HAP-1 (cell line): ENCODE data around the gene MYLK.

Experiments used
- DNase-seq, 2 experiments: peaks; one replicate each; pipeline ENCODE4 v3.0.0-alpha.2; 2016 to 2020; ENCODE audit warnings: low spot score in 2 of 2
- H3K27me3 ChIP-seq: fragments of 250-450 bp; sonication (Bioruptor Pico); 2 replicates; pipeline ENCODE4 v1.5.1; 2020; ENCODE audit warnings: low read depth, mild to moderate bottlenecking, moderate library complexity
- H3K36me3 ChIP-seq: fragments of 250-450 bp; sonication (Bioruptor Pico); replicated peaks from 2 replicates; pipeline ENCODE4 v1.5.1; 2020; ENCODE audit warnings: mild to moderate bottlenecking
- H3K4me1 ChIP-seq: fragments of 250-450 bp; sonication (Bioruptor Pico); 2 replicates; pipeline ENCODE4 v1.5.1; 2020; ENCODE audit warnings: mild to moderate bottlenecking
- H3K4me3 ChIP-seq: fragments of 250-450 bp; sonication (Bioruptor Pico); 2 replicates; pipeline ENCODE4 v1.5.1; 2020; ENCODE audit warnings: mild to moderate bottlenecking, moderate library complexity
- H3K9me3 ChIP-seq: fragments of 250-450 bp; sonication (Bioruptor Pico); 2 replicates; pipeline ENCODE4 v1.5.1; 2020; ENCODE audit warnings: mild to moderate bottlenecking, moderate library complexity
- in situ Hi-C: fragments of 300-500 bp; cut with MboI; formaldehyde crosslinking; loops from 3 replicates; pipeline ENCODE4 v1.14.3; 2020; ENCODE audit warnings: low sequenced_read_pairs, inconsistent platforms, mixed read lengths

The MYLK gene

DNA sequence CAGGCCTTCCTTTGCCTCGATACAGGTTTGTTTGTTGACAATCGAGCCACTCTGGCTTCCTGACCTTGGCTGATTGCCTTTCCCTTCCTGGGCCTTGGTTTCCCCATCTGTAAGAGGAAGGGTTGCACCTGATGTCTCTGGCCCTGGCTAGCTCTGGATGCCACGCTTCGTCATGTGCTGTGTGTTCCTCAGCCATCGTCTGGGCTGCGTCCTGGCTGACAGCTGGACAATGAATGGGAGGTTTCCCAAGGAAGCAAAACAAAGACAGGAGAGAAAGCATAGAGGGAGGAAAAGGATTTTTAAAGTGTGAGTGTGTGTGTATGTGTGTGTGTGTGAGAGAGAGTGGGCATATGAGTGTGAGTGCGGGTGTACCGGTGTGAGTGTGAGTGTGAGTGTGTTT, 234.0 kb downstream of the MYLK start:
- DNase-seq = no peak
- in situ Hi-C loops = no loop called here
- H3K4me3 ChIP-seq = no peak overlapping the region
- no peaks in the 10 kb centered on the region for H3K27me3 ChIP-seq
- no peaks in the 10 kb centered on the region for H3K9me3 ChIP-seq
- H3K4me1 ChIP-seq = no peaks in the 10 kb centered on the region
- no peaks in the 10 kb centered on the region for H3K36me3 ChIP-seq

DNA sequence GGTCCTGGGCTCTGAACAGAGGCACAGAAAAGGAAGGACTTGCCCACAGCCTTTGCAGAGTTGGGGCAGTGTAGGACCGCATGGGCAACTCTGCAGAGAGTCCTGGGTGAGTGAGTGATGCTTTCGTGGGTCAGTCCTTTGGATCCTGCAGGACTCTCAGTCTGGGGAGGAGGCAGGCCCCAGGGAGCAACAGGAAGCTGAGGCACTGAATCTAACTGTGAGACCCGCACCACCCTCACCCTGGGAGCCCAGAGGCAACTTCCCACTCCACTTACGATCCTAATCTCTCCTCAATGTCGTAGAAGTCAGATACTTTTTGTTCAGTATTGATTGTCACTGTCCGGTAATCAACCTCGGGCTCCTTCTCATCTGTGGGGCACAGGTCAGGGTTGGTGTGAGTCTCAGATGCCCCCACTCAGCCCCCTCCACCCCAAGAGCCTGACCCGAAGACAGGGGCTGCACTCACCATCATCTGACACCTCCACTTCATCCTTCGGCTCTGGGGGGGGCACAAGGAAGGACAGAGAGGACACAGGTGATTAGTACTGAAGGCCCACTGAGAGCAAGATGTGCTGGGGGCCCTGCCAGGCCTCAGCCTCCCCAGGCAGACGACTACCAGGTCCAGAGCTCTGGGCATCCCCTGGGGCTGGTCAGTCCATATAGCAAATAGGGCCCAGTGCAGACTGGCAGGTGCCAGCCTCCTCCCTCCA, 235.3 kb downstream of the MYLK start:
- Histone ChIP-seq H3K4me3 (no peak overlapping the region), H3K9me3 (no peaks in the 10 kb centered on the region), H3K36me3 (peaks cover 4% of the 10 kb centered on the region), H3K27me3 (no peaks in the 10 kb centered on the region), H3K4me1 (no peaks in the 10 kb centered on the region)
- in situ Hi-C loops = no loop called here
- DNase-seq = no peak

- Histone ChIP-seq H3K9me3 (no peaks in the 10 kb centered on the region), H3K4me1 (no peaks in the 10 kb centered on the region), H3K36me3 (peaks cover 4% of the 10 kb centered on the region), H3K4me3 (no peak overlapping the region), H3K27me3 (no peaks in the 10 kb centered on the region)
- in situ Hi-C loops = loop anchor here (5.0 kb wide), 1 partner anchor 73 kb away; no protein-coding TSS in a partner anchor
- no peak for DNase-seq
These were observed 239.8 kb downstream of the MYLK start for GRCh38 chr3:123644358-123644757.

GRCh38 chr3:123642957-123643330, 241.2 kb downstream of the MYLK start:
- no peaks in the 10 kb centered on the region for H3K4me1 ChIP-seq
- H3K9me3 ChIP-seq = no peaks in the 10 kb centered on the region
- no peak overlapping the region for H3K4me3 ChIP-seq
- peaks cover 4% of the 10 kb centered on the region for H3K36me3 ChIP-seq
- H3K27me3 ChIP-seq = no peaks in the 10 kb centered on the region
- in situ Hi-C loops = loop anchor here (5.0 kb wide), 1 partner anchor 74 kb away; no protein-coding TSS in a partner anchor
- no peak for DNase-seq

GRCh38 chr3:123642182-123642956, 241.8 kb downstream of the MYLK start:
- peaks cover 4% of the 10 kb centered on the region for H3K36me3 ChIP-seq

GRCh38 chr3:123641505-123641904, 242.6 kb downstream of the MYLK start:
- DNase-seq = no peak
- in situ Hi-C loops = loop anchor here (5.0 kb wide), 1 partner anchor 76 kb away; no protein-coding TSS in a partner anchor
- H3K36me3 ChIP-seq = peaks cover 4% of the 10 kb centered on the region
- H3K27me3 ChIP-seq = no peaks in the 10 kb centered on the region
- H3K4me3 ChIP-seq = no peak overlapping the region
- H3K9me3 ChIP-seq = no peaks in the 10 kb centered on the region
- H3K4me1 ChIP-seq = no peaks in the 10 kb centered on the region

More at GRCh38 chr3:123642182-123642956, 241.8 kb downstream of the MYLK start:
- DNase-seq = peak; percentile 86 to 90
- Histone ChIP-seq H3K4me1 (no peaks in the 10 kb centered on the region), H3K27me3 (no peaks in the 10 kb centered on the region), H3K9me3 (no peaks in the 10 kb centered on the region), H3K4me3 (no peak overlapping the region)
- in situ Hi-C loops = loop anchor here (5.0 kb wide), 1 partner anchor 75 kb away; no protein-coding TSS in a partner anchor

- Histone ChIP-seq H3K27me3 (no peaks in the 10 kb centered on the region), H3K4me1 (no peaks in the 10 kb centered on the region), H3K4me3 (no peak overlapping the region), H3K9me3 (no peaks in the 10 kb centered on the region), H3K36me3 (peaks cover 4% of the 10 kb centered on the region)
- in situ Hi-C loops = loop anchor here (5.0 kb wide), 1 partner anchor 76 kb away; no protein-coding TSS in a partner anchor
- no peak for DNase-seq
These were observed 243.2 kb downstream of the MYLK start for GRCh38 chr3:123640740-123641462.

DNA sequence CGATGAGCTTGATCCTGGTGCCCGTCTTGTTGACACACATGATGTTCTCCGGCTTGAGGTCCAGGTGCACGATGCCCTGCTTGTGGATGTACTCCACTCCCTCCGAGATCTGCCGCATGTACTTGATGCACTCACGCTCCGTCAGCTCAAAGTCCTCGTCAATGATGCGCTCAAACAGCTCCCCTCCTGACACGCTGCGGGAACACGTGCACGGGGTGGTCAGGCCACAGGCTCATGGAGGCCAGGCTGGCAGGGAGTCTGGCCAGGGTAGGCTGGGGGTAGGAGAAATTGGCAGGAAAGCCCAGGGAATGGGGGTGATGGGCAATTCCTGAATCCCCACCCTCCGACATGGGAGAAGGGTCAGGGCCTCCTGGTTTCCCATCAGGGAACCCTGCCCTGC, 243.8 kb downstream of the MYLK start:
- Histone ChIP-seq H3K4me1 (no peaks in the 10 kb centered on the region), H3K27me3 (no peaks in the 10 kb centered on the region), H3K36me3 (peaks cover 4% of the 10 kb centered on the region), H3K4me3 (no peak overlapping the region), H3K9me3 (no peaks in the 10 kb centered on the region)
- in situ Hi-C loops = loop anchor here (5.0 kb wide), 1 partner anchor 77 kb away; no protein-coding TSS in a partner anchor
- no peak for DNase-seq

GRCh38 chr3:123638936-123639689, 245.0 kb downstream of the MYLK start:
- in situ Hi-C loops = no loop called here
- Histone ChIP-seq H3K27me3 (no peaks in the 10 kb centered on the region), H3K36me3 (no peaks in the 10 kb centered on the region), H3K4me1 (no peaks in the 10 kb centered on the region), H3K4me3 (no peak overlapping the region), H3K9me3 (no peaks in the 10 kb centered on the region)
- DNase-seq = no peak

GRCh38 chr3:123637841-123638240, 246.3 kb downstream of the MYLK start:
- in situ Hi-C loops = no loop called here
- no peak for DNase-seq
- H3K27me3 ChIP-seq = no peaks in the 10 kb centered on the region
- H3K4me3 ChIP-seq = no peak overlapping the region
- H3K4me1 ChIP-seq = no peaks in the 10 kb centered on the region
- no peaks in the 10 kb centered on the region for H3K36me3 ChIP-seq
- no peaks in the 10 kb centered on the region for H3K9me3 ChIP-seq

GRCh38 chr3:123637131-123637530, 247.0 kb downstream of the MYLK start:
- Histone ChIP-seq H3K4me3 (no peak overlapping the region), H3K4me1 (no peaks in the 10 kb centered on the region), H3K27me3 (no peaks in the 10 kb centered on the region), H3K9me3 (no peaks in the 10 kb centered on the region), H3K36me3 (no peaks in the 10 kb centered on the region)
- DNase-seq = no peak
- in situ Hi-C loops = no loop called here

DNA sequence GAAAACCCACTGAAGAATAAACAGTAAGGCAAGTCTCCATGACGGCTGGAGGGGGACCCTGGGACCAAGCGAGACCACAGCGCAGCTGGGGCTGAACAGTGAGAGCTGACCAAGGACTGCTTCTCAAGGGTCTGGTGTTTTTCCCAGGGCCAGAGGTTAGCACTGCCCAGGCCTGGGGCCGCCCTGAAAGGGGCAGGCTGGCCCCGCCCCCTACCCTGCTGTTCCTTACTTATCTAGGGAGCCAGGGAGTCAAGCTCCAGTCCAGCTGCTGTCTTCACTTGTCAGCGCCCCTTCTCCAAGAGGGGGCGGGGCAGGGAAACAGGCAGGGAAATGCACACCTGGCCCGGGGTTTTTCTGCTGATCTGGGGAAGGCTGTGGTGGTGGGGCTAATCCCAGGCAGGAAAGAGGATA, 247.7 kb downstream of the MYLK start:
- H3K36me3 ChIP-seq = no peaks in the 10 kb centered on the region
- H3K9me3 ChIP-seq = no peaks in the 10 kb centered on the region
- no peaks in the 10 kb centered on the region for H3K27me3 ChIP-seq
- in situ Hi-C loops = no loop called here
- H3K4me1 ChIP-seq = no peaks in the 10 kb centered on the region; the same call in 1 of the 2 replicates
- peak in 1 of 2 experiments; percentile 21 for DNase-seq
- no peak overlapping the region for H3K4me3 ChIP-seq

DNA sequence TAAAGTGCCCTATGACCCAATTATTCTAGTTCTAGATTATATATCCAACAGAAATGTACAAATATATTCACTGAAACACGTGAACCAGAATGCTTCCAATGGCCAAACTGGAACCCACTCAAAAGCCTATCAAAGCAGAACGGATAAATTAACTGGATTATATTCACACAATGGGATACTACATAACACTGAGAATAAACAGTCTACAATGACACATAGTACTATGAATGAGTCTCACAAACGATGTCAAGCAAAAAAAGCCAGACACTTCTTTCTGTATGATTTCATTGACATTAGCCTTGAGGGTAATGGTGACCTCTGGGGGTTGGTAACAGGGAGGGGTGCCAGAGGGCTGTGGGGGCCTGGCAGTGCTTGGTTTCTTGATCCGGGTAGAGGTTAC, 248.4 kb downstream of the MYLK start:
- Histone ChIP-seq H3K36me3 (no peaks in the 10 kb centered on the region), H3K4me1 (no peaks in the 10 kb centered on the region; the same call in 1 of the 2 replicates), H3K4me3 (no peak overlapping the region), H3K9me3 (no peaks in the 10 kb centered on the region), H3K27me3 (no peaks in the 10 kb centered on the region)
- in situ Hi-C loops = no loop called here
- DNase-seq = no peak
